Endometrium (tissue), 2 donors: Measurements from ENCODE around the gene EWSR1.

Source experiments
- FAIRE-seq: peaks from 2 replicates; lab custom pipeline; 2012; peaks lifted over from hg19 to GRCh38; lab: Jason Lieb, UNC
- donor health status: control.
- donor health status: control.

The EWSR1 gene

GRCh38 chr22:29320546-29320945 lies 52.5 kb downstream of the EWSR1 start:
- no peak for FAIRE-seq

GRCh38 chr22:29323641-29324040 lies 55.6 kb downstream of the EWSR1 start:
- no peak for FAIRE-seq

GRCh38 chr22:29325356-29325755 lies 57.3 kb downstream of the EWSR1 start:
- no peak for FAIRE-seq

- FAIRE-seq: no peak
Observed at GRCh38 chr22:29325785-29326315, 57.8 kb downstream of the EWSR1 start.

- FAIRE-seq: no peak
Observed at GRCh38 chr22:29326481-29326880, 58.4 kb downstream of the EWSR1 start.

- no peak for FAIRE-seq
Observed at GRCh38 chr22:29327089-29327764, 59.2 kb downstream of the EWSR1 start.

GRCh38 chr22:29328055-29328454 lies 60.0 kb downstream of the EWSR1 start:
- FAIRE-seq: no peak

- FAIRE-seq: no peak
Observed at GRCh38 chr22:29328566-29329500, 60.8 kb downstream of the EWSR1 start.

- no peak for FAIRE-seq
Observed at GRCh38 chr22:29329581-29329980, 61.5 kb downstream of the EWSR1 start.

- no peak for FAIRE-seq
Observed at GRCh38 chr22:29330291-29330690, 62.2 kb downstream of the EWSR1 start.

GRCh38 chr22:29330753-29331152 lies 62.7 kb downstream of the EWSR1 start:
- no peak for FAIRE-seq

GRCh38 chr22:29331213-29331612 lies 63.1 kb downstream of the EWSR1 start:
- FAIRE-seq: no peak

- no peak for FAIRE-seq
Observed at GRCh38 chr22:29331658-29332300, 63.7 kb downstream of the EWSR1 start.

GRCh38 chr22:29332886-29333496 lies 64.9 kb downstream of the EWSR1 start:
- FAIRE-seq: no peak

GRCh38 chr22:29334148-29334547 lies 66.1 kb downstream of the EWSR1 start:
- no peak for FAIRE-seq

- FAIRE-seq: no peak
Observed at GRCh38 chr22:29334696-29335344, 66.8 kb downstream of the EWSR1 start.

- FAIRE-seq: no peak
Observed at GRCh38 chr22:29335656-29336055, 67.6 kb downstream of the EWSR1 start.

GRCh38 chr22:29336751-29337490 lies 68.9 kb downstream of the EWSR1 start:
- FAIRE-seq: no peak

- no peak for FAIRE-seq
Observed at GRCh38 chr22:29337631-29338284, 69.7 kb downstream of the EWSR1 start.

GRCh38 chr22:29338398-29338797 lies 70.3 kb downstream of the EWSR1 start:
- FAIRE-seq: no peak
